Measurements from ENCODE around the gene SEMA3F.

SEMA3F gene

GRCh38 chr3:50233176-50233575 is 78.1 kb downstream of the SEMA3F start:
- DNase-seq (ENCODE audit: low read depth in 2 of 2), result no peak

- peak; percentile 99 for DNase-seq (ENCODE audit: low read depth in 2 of 2)
These were observed 80.8 kb downstream of the SEMA3F start, which contains the start of gene GNAI2 for GRCh38 chr3:50235716-50236483. TSS of gene GNAI2 (plus strand) at chr3:50236204. CDS start at chr3:50236336, 132 bp downstream.

- no peak for DNase-seq (ENCODE audit: low read depth in 2 of 2)
These were observed 81.5 kb downstream of the SEMA3F start for GRCh38 chr3:50236484-50237132.

GRCh38 chr3:50237133-50237651 is 82.1 kb downstream of the SEMA3F start:
- no peak for DNase-seq (ENCODE audit: low read depth in 2 of 2)

GRCh38 chr3:50237754-50238548 is 82.8 kb downstream of the SEMA3F start:
- DNase-seq (ENCODE audit: low read depth in 2 of 2), result peak; percentile 81 to 88

- no peak for DNase-seq (ENCODE audit: low read depth in 2 of 2)
These were observed 83.5 kb downstream of the SEMA3F start for GRCh38 chr3:50238549-50239026.

Measured in stimulated activated CD4-positive, alpha-beta T cell treated with anti-CD3 and anti-CD28 coated beads, Interleukin-15, amount 100 ng/mL, for 48 hours (primary cell).